OCI-LY7 (cell line): ENCODE data around the gene RAPGEF2. TPM values are rescaled to one million over a fixed set of nuclear protein-coding genes. Genes with fewer than 3 reads are reported as not detected.

Source experiments
- BruUV-seq: library from RNA; stranded (reverse); fragments of 400-500 nt; replicated peaks from 2 replicates; lab custom pipeline; 2021; lab: Mats Ljungman, UMichigan
- CTCF ChIA-PET: fragments of 300-600 bp; sonication (Branson Sonifier 250); formaldehyde crosslinking; loops from one replicate; lab custom pipeline; 2022; ENCODE audit warnings: antibody characterized with exemption; ENCODE audit not compliant: unreplicated experiment; lab: Charles Lee
- POLR2A ChIA-PET: fragments of 300-600 bp; sonication (Branson Sonifier 250); formaldehyde crosslinking; loops from one replicate; lab custom pipeline; 2022; ENCODE audit warnings: antibody characterized with exemption; lab: Charles Lee
- DNase-seq: peaks from one replicate; pipeline ENCODE4 v3.0.0-alpha.2; 2015; ENCODE audit warnings: low spot score
- H2AFZ ChIP-seq: fragments of 200-600 bp; sonication (generic), shearing (Covaris generic); 2 replicates; pipeline ENCODE4 v1.6.1; 2014; ENCODE audit warnings: mild to moderate bottlenecking, antibody characterized with exemption, low read length, moderate library complexity
- H3K27ac ChIP-seq: fragments of 200-600 bp; sonication (generic); 2 replicates; pipeline ENCODE4 v1.5.1; 2014; ENCODE audit warnings: mixed run types, low read depth, mild to moderate bottlenecking, moderate library complexity, low read length, inconsistent platforms; ENCODE audit not compliant: poor library complexity, severe bottlenecking
- H3K36me3 ChIP-seq: fragments of 200-600 bp; sonication (generic); 2 replicates; pipeline ENCODE4 v1.6.1; 2014; ENCODE audit warnings: mild to moderate bottlenecking, antibody characterized with exemption, low read length, moderate library complexity, mixed read lengths; ENCODE audit not compliant: insufficient read depth
- H3K4me1 ChIP-seq: fragments of 200-600 bp; sonication (generic); 2 replicates; pipeline ENCODE4 v1.5.1; 2014; ENCODE audit warnings: mild to moderate bottlenecking, low read length; ENCODE audit not compliant: insufficient read depth, poor library complexity, severe bottlenecking
- H3K4me2 ChIP-seq: fragments of 200-600 bp; sonication (generic); 2 replicates; pipeline ENCODE4 v1.6.1; 2014; ENCODE audit warnings: mild to moderate bottlenecking, low read length
- H3K4me3 ChIP-seq: fragments of 200-600 bp; sonication (generic); 2 replicates; pipeline ENCODE4 v1.5.1; 2014; ENCODE audit warnings: mild to moderate bottlenecking, low read depth, low read length; ENCODE audit not compliant: poor library complexity, severe bottlenecking
- H3K79me2 ChIP-seq: fragments of 200-600 bp; sonication (generic); 2 replicates; pipeline ENCODE4 v1.6.1; 2016; ENCODE audit warnings: low read depth, mild to moderate bottlenecking, low read length, moderate library complexity, mixed read lengths; ENCODE audit not compliant: insufficient read depth
- H3K9me2 ChIP-seq: fragments of 200-600 bp; sonication (generic); 2 replicates; pipeline ENCODE4 v1.6.1; 2016; ENCODE audit warnings: mild to moderate bottlenecking, low read length, mixed read lengths; ENCODE audit not compliant: insufficient read depth
- H3K9me3 ChIP-seq: fragments of 200-600 bp; sonication (generic); 2 replicates; pipeline ENCODE4 v1.6.1; 2014; ENCODE audit warnings: mild to moderate bottlenecking, mixed run types, low read length, mixed read lengths
- H4K20me1 ChIP-seq: fragments of 200-600 bp; sonication (generic); 2 replicates; pipeline ENCODE4 v1.6.1; 2014; ENCODE audit warnings: mild to moderate bottlenecking, antibody characterized with exemption, low read length, moderate library complexity, mixed read lengths; ENCODE audit not compliant: insufficient read depth
- CTCF ChIP-seq: fragments of 200-600 bp; sonication (generic); conservative IDR thresholded peaks from 2 replicates; pipeline ENCODE4 v1.5.1; 2014; ENCODE audit warnings: mild to moderate bottlenecking, antibody characterized with exemption, low read length, moderate library complexity, mixed read lengths
- EZH2phosphoT487 ChIP-seq: fragments of 200-600 bp; sonication (generic); IDR thresholded peaks from 2 replicates; pipeline ENCODE4 v1.6.1; 2018; ENCODE audit warnings: low read depth, borderline replicate concordance, mild to moderate bottlenecking, mixed run types, antibody characterized with exemption, low read length, moderate library complexity, mixed read lengths
- intact Hi-C: fragments of 100-400 bp; cut with micrococcal nuclease; formaldehyde crosslinking; loops from one replicate; pipeline ENCODE4 v1.10.0; 2022; ENCODE audit not compliant: unreplicated experiment
- total RNA-seq, 2 experiments: library from RNA; depleted of rRNA in 1 of 2; stranded (reverse); fragments of >200 nt in 1 of 2; shearing (Covaris generic) in 1 of 2; gene quantifications; 2 replicates each; pipeline ENCODE4 v1.2.3, GENCODE V29; 2014 to 2022

Gene RAPGEF2
- total RNA-seq, 2 experiments from 2014 or later = 4.6 to 6.5 TPM

GRCh38 chr4:159144112-159144694 is 41.3 kb downstream of the RAPGEF2 start:
- intact Hi-C loops = no loop called here
- no peaks in the 10 kb centered on the region for H3K79me2 ChIP-seq
- POLR2A ChIA-PET = interaction anchor here (0.6 to 0.7 kb wide), 2 partner anchors 9 to 170 kb away, joined by 5 to 7 read pairs; no protein-coding TSS in a partner anchor

GRCh38 chr4:159145318-159145991 is 42.6 kb downstream of the RAPGEF2 start:
- POLR2A ChIA-PET = interaction anchor here (0.6 to 0.8 kb wide), 2 partner anchors 467 to 476 kb away, joined by 3 to 4 read pairs; no protein-coding TSS in a partner anchor
- no peaks in the 10 kb centered on the region for H3K9me2 ChIP-seq
- H3K4me1 ChIP-seq = peaks cover 3% of the 10 kb centered on the region
- intact Hi-C loops = no loop called here
- H3K27ac ChIP-seq = no peak overlapping the region
- CTCF ChIA-PET = no interaction called here
- H3K9me3 ChIP-seq = no peaks in the 10 kb centered on the region
- no peaks in the 10 kb centered on the region for H3K79me2 ChIP-seq
- no peaks in the 10 kb centered on the region for H3K36me3 ChIP-seq
- no TSS peak for BruUV-seq
- no peak overlapping the region for H3K4me3 ChIP-seq
- no peak for DNase-seq
- no peaks in the 10 kb centered on the region for H4K20me1 ChIP-seq
- H2AFZ ChIP-seq = no peak overlapping the region
- TF ChIP-seq CTCF (no peak), EZH2phosphoT487 (no peak)
- H3K4me2 ChIP-seq = no peak overlapping the region

More at GRCh38 chr4:159144112-159144694, 41.3 kb downstream of the RAPGEF2 start:
- no TSS peak for BruUV-seq
- no peaks in the 10 kb centered on the region for H3K4me1 ChIP-seq
- no peaks in the 10 kb centered on the region for H4K20me1 ChIP-seq
- DNase-seq = no peak
- CTCF ChIA-PET = no interaction called here
- H3K9me2 ChIP-seq = no peaks in the 10 kb centered on the region
- no peak overlapping the region for H3K4me3 ChIP-seq
- no peak overlapping the region for H2AFZ ChIP-seq
- TF ChIP-seq CTCF = no peak
- TF ChIP-seq EZH2phosphoT487 = no peak
- H3K4me2 ChIP-seq = no peak overlapping the region
- H3K36me3 ChIP-seq = no peaks in the 10 kb centered on the region
- H3K27ac ChIP-seq = no peak overlapping the region
- H3K9me3 ChIP-seq = no peaks in the 10 kb centered on the region

GRCh38 chr4:159145992-159146330 is 43.1 kb downstream of the RAPGEF2 start:
- CTCF ChIA-PET = no interaction called here
- Histone ChIP-seq H3K4me3 (no peak overlapping the region), H3K9me3 (no peaks in the 10 kb centered on the region), H4K20me1 (no peaks in the 10 kb centered on the region), H3K4me1 (peaks cover 7% of the 10 kb centered on the region), H3K4me2 (no peak overlapping the region), H2AFZ (no peak overlapping the region), H3K27ac (no peak overlapping the region), H3K79me2 (no peaks in the 10 kb centered on the region), H3K9me2 (no peaks in the 10 kb centered on the region), H3K36me3 (no peaks in the 10 kb centered on the region)
- DNase-seq = no peak
- intact Hi-C loops = no loop called here
- no TSS peak for BruUV-seq
- TF ChIP-seq CTCF (no peak), EZH2phosphoT487 (no peak)
- POLR2A ChIA-PET = interaction anchor here (0.6 to 0.8 kb wide), 2 partner anchors 467 to 477 kb away, joined by 3 to 4 read pairs; no protein-coding TSS in a partner anchor
